Liver (tissue), 9 donors: ENCODE results near the gene PCDHB2. TPM values are rescaled to one million over a fixed set of nuclear protein-coding genes. Genes with fewer than 3 reads are reported as not detected.

ENCODE experiments used
- DNase-seq: peaks from one replicate; pipeline ENCODE4 v3.0.0-alpha.2; 2017; ENCODE audit warnings: low spot score
- H3K27ac ChIP-seq, 2 donors: one replicate each; pipeline ENCODE4 v1.7.0; 2013; ENCODE audit warnings: inconsistent platforms in 2 of 2, low read length in 2 of 2, control low read depth in 1 of 2, low read depth in 1 of 2, mild to moderate bottlenecking in 1 of 2
- H3K27me3 ChIP-seq, 4 donors: one replicate each; pipeline versions ENCODE4 v1.6.1 to v1.7.0; 2013; ENCODE audit warnings: low read length in 3 of 4, inconsistent platforms in 1 of 4, mild to moderate bottlenecking in 1 of 4, moderate library complexity in 1 of 4; ENCODE audit not compliant: control insufficient read depth in 4 of 4, insufficient read depth in 4 of 4
- H3K36me3 ChIP-seq, 4 donors: one replicate each; pipeline versions ENCODE4 v1.6.1 to v1.7.0; 2013; ENCODE audit warnings: low read length in 3 of 4, mild to moderate bottlenecking in 3 of 4, low read depth in 1 of 4, moderate library complexity in 1 of 4; ENCODE audit not compliant: control insufficient read depth in 4 of 4, insufficient read depth in 3 of 4
- H3K4me1 ChIP-seq, 4 donors: one replicate each; pipeline versions ENCODE4 v1.6.1 to v1.7.0; 2013; ENCODE audit warnings: low read length in 3 of 4, mild to moderate bottlenecking in 3 of 4, moderate library complexity in 1 of 4; ENCODE audit not compliant: control insufficient read depth in 4 of 4, insufficient read depth in 4 of 4
- H3K4me3 ChIP-seq, 3 donors: one replicate each; pipeline versions ENCODE4 v1.6.1 to v1.7.0; 2013; ENCODE audit warnings: low read length in 3 of 3, control low read depth in 1 of 3, low read depth in 1 of 3, mild to moderate bottlenecking in 1 of 3
- H3K9ac ChIP-seq, 2 donors: one replicate each; pipeline ENCODE4 v1.7.0; 2013; ENCODE audit warnings: low read length in 2 of 2, mild to moderate bottlenecking in 2 of 2, moderate library complexity in 2 of 2, control low read depth in 1 of 2, low read depth in 1 of 2
- H3K9me3 ChIP-seq, 4 donors: one replicate each; pipeline versions ENCODE4 v1.6.1 to v1.7.0; 2013; ENCODE audit warnings: low read length in 3 of 4; ENCODE audit not compliant: control insufficient read depth in 4 of 4
- GABPA ChIP-seq, 2 donors: IDR thresholded peaks in 1 of 2; conservative IDR thresholded peaks in 1 of 2; 2 replicates each; pipeline ENCODE4 v1.6.1; 2016; ENCODE audit warnings: antibody characterized with exemption in 2 of 2, mild to moderate bottlenecking in 1 of 2, moderate library complexity in 1 of 2
- JUND ChIP-seq, 2 donors: IDR thresholded peaks; 2 replicates each; pipeline ENCODE4 v1.6.1; 2016; ENCODE audit warnings: antibody characterized with exemption in 2 of 2
- RAD21 ChIP-seq, 2 donors: IDR thresholded peaks; 2 replicates each; pipeline ENCODE4 v1.6.1; 2016; ENCODE audit warnings: antibody characterized with exemption in 2 of 2, mild to moderate bottlenecking in 2 of 2
- RXRA ChIP-seq, 2 donors: IDR thresholded peaks; 2 replicates each; pipeline ENCODE4 v1.6.1; 2017 to 2018; ENCODE audit warnings: antibody characterized with exemption in 2 of 2, mild to moderate bottlenecking in 1 of 2
- YY1 ChIP-seq: IDR thresholded peaks from 2 replicates; pipeline ENCODE4 v1.6.1; 2016; ENCODE audit warnings: antibody characterized with exemption, mild to moderate bottlenecking
- WGBS: extraction: QIAGEN DNeasy Blood & Tissue Kit; methylation state at CpG from one replicate; pipeline ENCODE4 v1.1.7; 2013; 5-methylcytosine and 5-hydroxymethylcytosine counted together
- polyA plus RNA-seq, 2 donors: library from polyadenylated mRNA; stranded (reverse) in 1 of 2; unstranded in 1 of 2; fragments of 200-250 nt in 1 of 2; fragments of >200 nt in 1 of 2; fragmentation: Nextera tagmentation in 1 of 2; extraction: Ambion mirVana in 1 of 2; gene quantifications; one replicate each; pipeline versions ENCODE4 v1.2.1 to v1.2.3, GENCODE V29; 2013 to 2015
- total RNA-seq, 2 donors: library from RNA; depleted of rRNA; stranded (reverse); fragments of >200 nt; gene quantifications; one replicate each; pipeline ENCODE4 v1.2.3, GENCODE V29; 2014
- TF ChIP-seq, protein P1 (sequence below): IDR thresholded peaks from 2 replicates; pipeline ENCODE4 v1.6.1; 2016; ENCODE audit warnings: antibody characterized with exemption
- TF ChIP-seq, protein P2 (sequence below): IDR thresholded peaks from 2 replicates; pipeline ENCODE4 v1.6.1; 2016; ENCODE audit warnings: antibody characterized with exemption
- TF ChIP-seq, protein P3 (sequence below): IDR thresholded peaks from 2 replicates; pipeline ENCODE4 v1.6.1; 2016; ENCODE audit warnings: antibody characterized with exemption, mild to moderate bottlenecking
- TF ChIP-seq, protein P4 (sequence below): fragments of 150-350 bp; IDR thresholded peaks from 2 replicates; pipeline ENCODE4 v1.5.1; 2017; ENCODE audit warnings: improper control_type of control experiment, low read depth, low read length; ENCODE audit not compliant: missing input control
- donor health status: healthy.
- donor health status: healthy.
- donor health status: healthy.
- donor health status: healthy.
- donor health status: healthy.

The PCDHB2 gene
- total and polyA plus RNA-seq, 4 donors, result 0.05 to 0.09 (median 0.08) TPM; not detected in 1

DNA sequence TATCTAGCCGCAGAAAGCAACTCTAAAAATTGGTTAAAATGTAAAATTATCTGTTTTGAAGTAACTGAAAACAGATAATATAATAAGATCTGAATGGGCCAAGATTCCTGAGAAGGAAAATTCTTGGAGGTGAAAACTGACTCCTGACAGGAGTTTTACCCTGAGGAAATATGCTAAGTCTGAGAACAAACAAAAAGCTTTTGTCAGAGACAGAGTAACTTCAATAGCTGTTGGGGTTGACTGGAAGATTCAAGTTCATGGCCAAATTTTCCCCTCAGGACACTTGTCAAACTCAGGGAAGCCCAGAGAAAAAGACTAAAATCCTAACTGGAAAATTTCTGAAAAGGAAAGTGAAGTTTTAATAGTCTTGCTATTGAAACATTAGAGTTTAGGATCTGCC, 32.9 kb downstream of the PCDHB2 start:
- Histone ChIP-seq H3K9me3 (peaks cover 0 to 7% (median 5%) of the 10 kb centered on the region in 4 donors), H3K36me3 (no peaks in the 10 kb centered on the region), H3K27me3 (no peaks in the 10 kb centered on the region), H3K4me3 (no peak overlapping the region), H3K4me1 (no peaks in the 10 kb centered on the region), H3K27ac (no peak overlapping the region), H3K9ac (no peak overlapping the region)
- TF ChIP-seq GABPA (IDR thresholded peaks at IDR 0.05 in 1 of 2, conservative IDR thresholded peaks at IDR 0.05 in 1 of 2) (no peak), RAD21 (IDR thresholded peaks at IDR 0.05) (no peak), RXRA (IDR thresholded peaks at IDR 0.05) (no peak), JUND (IDR thresholded peaks at IDR 0.05) (no peak)
- TF ChIP-seq, protein P1, sequence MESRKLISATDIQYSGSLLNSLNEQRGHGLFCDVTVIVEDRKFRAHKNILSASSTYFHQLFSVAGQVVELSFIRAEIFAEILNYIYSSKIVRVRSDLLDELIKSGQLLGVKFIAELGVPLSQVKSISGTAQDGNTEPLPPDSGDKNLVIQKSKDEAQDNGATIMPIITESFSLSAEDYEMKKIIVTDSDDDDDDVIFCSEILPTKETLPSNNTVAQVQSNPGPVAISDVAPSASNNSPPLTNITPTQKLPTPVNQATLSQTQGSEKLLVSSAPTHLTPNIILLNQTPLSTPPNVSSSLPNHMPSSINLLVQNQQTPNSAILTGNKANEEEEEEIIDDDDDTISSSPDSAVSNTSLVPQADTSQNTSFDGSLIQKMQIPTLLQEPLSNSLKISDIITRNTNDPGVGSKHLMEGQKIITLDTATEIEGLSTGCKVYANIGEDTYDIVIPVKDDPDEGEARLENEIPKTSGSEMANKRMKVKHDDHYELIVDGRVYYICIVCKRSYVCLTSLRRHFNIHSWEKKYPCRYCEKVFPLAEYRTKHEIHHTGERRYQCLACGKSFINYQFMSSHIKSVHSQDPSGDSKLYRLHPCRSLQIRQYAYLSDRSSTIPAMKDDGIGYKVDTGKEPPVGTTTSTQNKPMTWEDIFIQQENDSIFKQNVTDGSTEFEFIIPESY, result no peak
- TF ChIP-seq, protein P2, sequence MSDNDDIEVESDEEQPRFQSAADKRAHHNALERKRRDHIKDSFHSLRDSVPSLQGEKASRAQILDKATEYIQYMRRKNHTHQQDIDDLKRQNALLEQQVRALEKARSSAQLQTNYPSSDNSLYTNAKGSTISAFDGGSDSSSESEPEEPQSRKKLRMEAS, result no peak
- TF ChIP-seq, protein P3, sequence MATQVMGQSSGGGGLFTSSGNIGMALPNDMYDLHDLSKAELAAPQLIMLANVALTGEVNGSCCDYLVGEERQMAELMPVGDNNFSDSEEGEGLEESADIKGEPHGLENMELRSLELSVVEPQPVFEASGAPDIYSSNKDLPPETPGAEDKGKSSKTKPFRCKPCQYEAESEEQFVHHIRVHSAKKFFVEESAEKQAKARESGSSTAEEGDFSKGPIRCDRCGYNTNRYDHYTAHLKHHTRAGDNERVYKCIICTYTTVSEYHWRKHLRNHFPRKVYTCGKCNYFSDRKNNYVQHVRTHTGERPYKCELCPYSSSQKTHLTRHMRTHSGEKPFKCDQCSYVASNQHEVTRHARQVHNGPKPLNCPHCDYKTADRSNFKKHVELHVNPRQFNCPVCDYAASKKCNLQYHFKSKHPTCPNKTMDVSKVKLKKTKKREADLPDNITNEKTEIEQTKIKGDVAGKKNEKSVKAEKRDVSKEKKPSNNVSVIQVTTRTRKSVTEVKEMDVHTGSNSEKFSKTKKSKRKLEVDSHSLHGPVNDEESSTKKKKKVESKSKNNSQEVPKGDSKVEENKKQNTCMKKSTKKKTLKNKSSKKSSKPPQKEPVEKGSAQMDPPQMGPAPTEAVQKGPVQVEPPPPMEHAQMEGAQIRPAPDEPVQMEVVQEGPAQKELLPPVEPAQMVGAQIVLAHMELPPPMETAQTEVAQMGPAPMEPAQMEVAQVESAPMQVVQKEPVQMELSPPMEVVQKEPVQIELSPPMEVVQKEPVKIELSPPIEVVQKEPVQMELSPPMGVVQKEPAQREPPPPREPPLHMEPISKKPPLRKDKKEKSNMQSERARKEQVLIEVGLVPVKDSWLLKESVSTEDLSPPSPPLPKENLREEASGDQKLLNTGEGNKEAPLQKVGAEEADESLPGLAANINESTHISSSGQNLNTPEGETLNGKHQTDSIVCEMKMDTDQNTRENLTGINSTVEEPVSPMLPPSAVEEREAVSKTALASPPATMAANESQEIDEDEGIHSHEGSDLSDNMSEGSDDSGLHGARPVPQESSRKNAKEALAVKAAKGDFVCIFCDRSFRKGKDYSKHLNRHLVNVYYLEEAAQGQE, result no peak
- WGBS, result 85% methylated on average over 1 of the region's 1 CpG
- DNase-seq, result no peak

DNA sequence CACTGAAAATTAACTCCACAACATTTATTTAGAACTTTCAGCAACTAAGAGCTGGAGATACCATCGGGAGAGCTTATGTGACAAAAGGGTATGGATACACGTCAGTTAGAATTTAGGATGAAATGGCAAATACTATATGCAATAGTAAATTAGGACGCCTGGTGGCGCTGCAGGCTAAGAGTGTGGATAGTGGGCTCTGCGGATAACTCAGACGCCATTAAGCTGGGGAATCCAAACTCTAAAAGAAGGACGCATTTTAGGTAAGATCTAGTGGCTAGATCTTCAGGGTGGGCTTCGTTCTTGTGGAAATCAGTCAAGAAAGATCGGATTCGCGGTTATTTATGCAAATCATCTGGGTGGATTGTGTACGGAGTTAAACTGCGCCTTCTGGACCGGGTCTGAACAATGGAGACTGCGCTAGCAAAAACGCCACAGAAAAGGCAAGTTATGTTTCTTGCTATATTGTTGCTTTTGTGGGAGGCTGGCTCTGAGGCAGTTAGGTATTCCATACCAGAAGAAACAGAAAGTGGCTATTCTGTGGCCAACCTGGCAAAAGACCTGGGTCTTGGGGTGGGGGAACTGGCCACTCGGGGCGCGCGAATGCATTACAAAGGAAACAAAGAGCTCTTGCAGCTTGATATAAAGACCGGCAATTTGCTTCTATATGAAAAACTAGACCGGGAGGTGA, 40.8 kb downstream of the PCDHB2 start, which contains the start of gene PCDHB5:
PCDHB5 (plus strand) TSS at position 177 of the 688 bp plus-strand sequence; CDS start at position 406, 229 bp downstream.
- no peak within 1 kb of the TSS for H3K27ac ChIP-seq
- DNase-seq, result no peak
- 19% methylated on average over 22 of the region's 22 CpGs for WGBS
- H3K27me3 ChIP-seq, result peaks cover 0 to 7% (median 0%) of the 10 kb centered on the region in 4 donors
- peaks cover 4 to 30% (median 15%) of the 10 kb centered on the region in 4 donors for H3K9me3 ChIP-seq
- peak within 1 kb of the TSS; percentile 28 to 80 (median 41) for H3K4me3 ChIP-seq
- H3K4me1 ChIP-seq, result no peaks in the 10 kb centered on the region
- no peak within 1 kb of the TSS for H3K9ac ChIP-seq
- H3K36me3 ChIP-seq, result no peaks in the 10 kb centered on the region
- peak; percentile 35 to 49 for TF ChIP-seq RAD21 (IDR thresholded peaks at IDR 0.05)
- peak; percentile 59 for TF ChIP-seq YY1
- TF ChIP-seq, protein P2, result no peak
- TF ChIP-seq, protein P4, sequence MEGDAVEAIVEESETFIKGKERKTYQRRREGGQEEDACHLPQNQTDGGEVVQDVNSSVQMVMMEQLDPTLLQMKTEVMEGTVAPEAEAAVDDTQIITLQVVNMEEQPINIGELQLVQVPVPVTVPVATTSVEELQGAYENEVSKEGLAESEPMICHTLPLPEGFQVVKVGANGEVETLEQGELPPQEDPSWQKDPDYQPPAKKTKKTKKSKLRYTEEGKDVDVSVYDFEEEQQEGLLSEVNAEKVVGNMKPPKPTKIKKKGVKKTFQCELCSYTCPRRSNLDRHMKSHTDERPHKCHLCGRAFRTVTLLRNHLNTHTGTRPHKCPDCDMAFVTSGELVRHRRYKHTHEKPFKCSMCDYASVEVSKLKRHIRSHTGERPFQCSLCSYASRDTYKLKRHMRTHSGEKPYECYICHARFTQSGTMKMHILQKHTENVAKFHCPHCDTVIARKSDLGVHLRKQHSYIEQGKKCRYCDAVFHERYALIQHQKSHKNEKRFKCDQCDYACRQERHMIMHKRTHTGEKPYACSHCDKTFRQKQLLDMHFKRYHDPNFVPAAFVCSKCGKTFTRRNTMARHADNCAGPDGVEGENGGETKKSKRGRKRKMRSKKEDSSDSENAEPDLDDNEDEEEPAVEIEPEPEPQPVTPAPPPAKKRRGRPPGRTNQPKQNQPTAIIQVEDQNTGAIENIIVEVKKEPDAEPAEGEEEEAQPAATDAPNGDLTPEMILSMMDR, result peak; percentile 19
